HG03558 (cell line): Measurements from ENCODE around the gene FANCC.
"Not testable (repeated sequence)": the region's sequence is repeated elsewhere in the genome, so short reads cannot be mapped to it uniquely, and the experiment has no call there.

ENCODE experiments used
- ATAC-seq: cut with Tn5 transposase; IDR thresholded peaks from one replicate; pipeline ENCODE4 v1.9.1; 2021; ENCODE audit warnings: moderate number of reproducible peaks; ENCODE audit not compliant: unreplicated experiment; ENCODE audit errors: extremely low read depth

FANCC gene

GRCh38 chr9:95284162-95285080 lies 33.1 kb downstream of the FANCC start:
- no peak for ATAC-seq

- ATAC-seq = no peak
Measured at GRCh38 chr9:95283673-95284072, 33.8 kb downstream of the FANCC start.

GRCh38 chr9:95282332-95282731 lies 35.2 kb downstream of the FANCC start:
- ATAC-seq = no peak

- ATAC-seq = no peak
Measured at GRCh38 chr9:95280745-95281144, 36.8 kb downstream of the FANCC start.

- no peak for ATAC-seq
Measured at GRCh38 chr9:95277509-95277908, 40.0 kb downstream of the FANCC start.

GRCh38 chr9:95276395-95276954 lies 41.0 kb downstream of the FANCC start:
- no peak for ATAC-seq

- ATAC-seq = not testable (repeated sequence)
Measured at GRCh38 chr9:95274160-95274559, 43.3 kb downstream of the FANCC start.

- ATAC-seq = no peak
Measured at GRCh38 chr9:95273369-95274022, 44.0 kb downstream of the FANCC start.

- no peak for ATAC-seq
Measured at GRCh38 chr9:95272830-95273229, 44.7 kb downstream of the FANCC start.

- ATAC-seq = no peak
Measured at GRCh38 chr9:95270790-95271189, 46.7 kb downstream of the FANCC start.

GRCh38 chr9:95269803-95270773 lies 47.4 kb downstream of the FANCC start:
- not testable (repeated sequence) for ATAC-seq

- ATAC-seq = no peak
Measured at GRCh38 chr9:95268681-95269080, 48.8 kb downstream of the FANCC start.

GRCh38 chr9:95266649-95267048 lies 50.9 kb downstream of the FANCC start:
- ATAC-seq = no peak

- no peak for ATAC-seq
Measured at GRCh38 chr9:95265960-95266359, 51.5 kb downstream of the FANCC start.

- ATAC-seq = no peak
Measured at GRCh38 chr9:95264954-95265615, 52.4 kb downstream of the FANCC start.

- ATAC-seq = no peak
Measured at GRCh38 chr9:95261890-95262289, 55.6 kb downstream of the FANCC start.

- ATAC-seq = no peak
Measured at GRCh38 chr9:95250462-95251221, 66.9 kb downstream of the FANCC start.

- no peak for ATAC-seq
Measured at GRCh38 chr9:95249986-95250385, 67.5 kb downstream of the FANCC start.

- ATAC-seq = no peak
Measured at GRCh38 chr9:95246547-95246946, 71.0 kb downstream of the FANCC start.
